Ishikawa (cell line): ENCODE data around the gene KIF16B.

Source experiments
- EP300 ChIP-seq: IDR thresholded peaks from 2 replicates; pipeline ENCODE4 v1.6.1; 2012; ENCODE audit warnings: borderline replicate concordance
- RAD21 ChIP-seq: IDR thresholded peaks from 2 replicates; pipeline ENCODE4 v1.6.1; 2012; ENCODE audit warnings: low read depth
- TAF1 ChIP-seq: IDR thresholded peaks from 2 replicates; pipeline ENCODE4 v1.6.1; 2012; ENCODE audit warnings: low read depth, mild to moderate bottlenecking

DNA sequence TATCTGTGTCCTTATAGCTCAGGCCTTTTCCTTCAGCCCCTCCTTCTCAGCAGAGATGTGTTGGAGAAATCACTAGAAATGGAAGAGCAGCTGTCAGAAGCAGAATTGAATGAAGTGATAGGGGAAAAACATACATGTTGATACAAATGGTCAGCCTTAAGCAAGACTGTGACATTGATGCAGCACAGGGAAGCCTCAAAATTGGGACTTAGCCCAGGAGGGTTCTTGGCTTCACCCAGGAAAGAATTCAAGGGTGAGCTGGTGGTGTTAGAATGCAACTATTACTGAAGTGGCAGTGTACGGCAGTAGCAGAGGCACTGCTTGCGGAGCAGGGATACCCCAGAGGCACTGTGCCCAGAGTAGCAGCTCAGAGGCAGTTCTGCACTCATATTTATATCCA is 8.0 kb upstream of the KIF16B start:
- TF ChIP-seq RAD21 (no peak), EP300 (no peak), TAF1 (no peak)
